Kidney (tissue), 14 donors: Measurements from ENCODE around the gene ASCL5. TPM values are rescaled to one million over a fixed set of nuclear protein-coding genes. Genes with fewer than 3 reads are reported as not detected.
A peak's percentile ranks its signal among the peaks of the same experiment; 100 is the strongest.

Experiments used
- DNase-seq, 5 donors: peaks; one replicate each; pipeline ENCODE4 v3.0.0-alpha.2; 2013 to 2020
- FAIRE-seq: peaks from 2 replicates; lab custom pipeline; 2012; peaks lifted over from hg19 to GRCh38; lab: Jason Lieb, UNC
- H3K27ac ChIP-seq, 2 donors: one replicate each; pipeline ENCODE4 v1.7.0; 2013; ENCODE audit warnings: low read depth in 2 of 2, low read length in 2 of 2, inconsistent platforms in 1 of 2
- H3K27me3 ChIP-seq: one replicate; pipeline ENCODE4 v1.7.1; 2013; ENCODE audit warnings: low read length, inconsistent platforms; ENCODE audit not compliant: control insufficient read depth, insufficient read depth
- H3K36me3 ChIP-seq, 3 donors: one replicate each; pipeline versions ENCODE4 v1.7.0 to v1.7.1; 2013; ENCODE audit warnings: low read length in 3 of 3, control low read depth in 1 of 3, inconsistent platforms in 1 of 3; ENCODE audit not compliant: insufficient read depth in 3 of 3, control insufficient read depth in 2 of 3
- H3K4me1 ChIP-seq, 3 donors: one replicate each; pipeline versions ENCODE4 v1.7.0 to v1.7.1; 2013; ENCODE audit warnings: low read length in 3 of 3, inconsistent platforms in 1 of 3, low read depth in 1 of 3; ENCODE audit not compliant: control insufficient read depth in 2 of 3, insufficient read depth in 2 of 3
- H3K4me3 ChIP-seq, 3 donors: one replicate each; pipeline versions ENCODE4 v1.7.0 to v1.8.1; 2013; ENCODE audit warnings: low read length in 3 of 3, control low read depth in 1 of 3, inconsistent platforms in 1 of 3
- H3K9ac ChIP-seq, 3 donors: one replicate each; pipeline versions ENCODE4 v1.7.0 to v1.7.1; 2013; ENCODE audit warnings: low read length in 3 of 3, control low read depth in 1 of 3, inconsistent platforms in 1 of 3
- H3K9me3 ChIP-seq, 3 donors: one replicate each; pipeline versions ENCODE4 v1.7.0 to v1.7.1; 2013; ENCODE audit warnings: low read length in 3 of 3, control low read depth in 1 of 3, inconsistent platforms in 1 of 3; ENCODE audit not compliant: control insufficient read depth in 2 of 3, insufficient read depth in 1 of 3
- intact Hi-C: fragments of 100-400 bp; cut with DNase I; formaldehyde crosslinking; loops from one replicate; pipeline ENCODE4 v1.11.1; 2022
- polyA plus RNA-seq: library from polyadenylated mRNA; stranded (reverse); fragments of 350-450 nt; fragmentation: Illumina TruSeq; extraction: RNeasy Lipid Tissue Mini Kit (QIAGEN cat#74804); gene quantifications from one replicate; pipeline ENCODE4 v1.2.3, GENCODE V29; 2014; ENCODE audit warnings: low read depth, low replicate concordance; ENCODE audit not compliant: insufficient read depth
- total RNA-seq: library from RNA; stranded (reverse); fragmentation: NEBNext Ultra II Directional; extraction: Animal tissue kit (Norgen Biotek cat#: 25700); gene quantifications from one replicate; pipeline ENCODE4 v1.2.1, GENCODE V29; 2021
- TF ChIP-seq, protein P1 (sequence below): IDR thresholded peaks from 3 replicates; pipeline ENCODE4 v1.5.1; 2012; ENCODE audit warnings: mild to moderate bottlenecking, moderate library complexity, borderline replicate concordance; ENCODE audit not compliant: insufficient read depth; ENCODE audit errors: extremely low read depth
- donor health status: control.
- donor health status: control.
- donor health status: control.
- donor health status: control.
- donor health status: control.
- donor health status: DM: yes; HTN: yes; CAD: no.
- donor health status: Normal renal cell carcinoma (clear cell type).

ASCL5 gene
- total and polyA plus RNA-seq, 2 donors from 2014 or later = not detected

DNA sequence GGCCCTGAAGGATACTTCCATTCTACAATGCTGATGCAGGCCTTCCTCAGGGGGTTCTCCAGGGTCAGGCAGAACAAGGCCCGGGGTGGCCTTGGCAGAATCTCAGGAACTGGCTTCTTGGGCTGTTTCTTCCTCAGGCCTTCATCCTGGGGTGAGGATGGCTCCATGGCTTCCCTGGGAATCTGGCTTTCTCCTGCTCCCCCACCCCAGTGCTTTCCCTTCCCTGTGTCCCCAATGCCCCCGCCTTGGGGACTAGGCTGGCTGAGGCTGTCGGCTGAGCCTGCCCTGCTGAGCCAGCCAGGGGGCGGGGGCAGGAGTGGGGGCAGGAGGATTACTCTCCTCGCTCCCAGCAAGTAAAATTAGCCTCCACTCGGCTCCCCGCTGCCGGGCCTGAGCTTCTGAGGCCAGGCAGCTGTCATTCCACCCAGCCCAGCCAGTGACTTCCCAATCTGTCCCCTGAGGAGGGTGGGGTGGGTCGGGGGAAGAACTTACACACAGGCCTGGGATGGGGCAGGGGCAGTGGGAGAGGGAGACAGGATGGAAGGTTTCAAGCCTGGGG is 14.7 kb downstream of the ASCL5 start, which contains the start of gene CACNA1S:
Gene CACNA1S (minus strand): TSS at position 254 of the 559 bp plus-strand sequence. CDS start 87 bp downstream, at position 167.
- Histone ChIP-seq H3K4me3 (no peak within 1 kb of the TSS), H3K27me3 (no peaks in the 10 kb centered on the region), H3K9ac (no peak within 1 kb of the TSS), H3K27ac (no peak within 1 kb of the TSS), H3K4me1 (peaks cover 0 to 3% (median 0%) of the 10 kb centered on the region in 3 donors), H3K36me3 (no peaks in the 10 kb centered on the region), H3K9me3 (no peaks in the 10 kb centered on the region)
- FAIRE-seq (no peak), DNase-seq (peak in 1 of 5 donors; percentile 44)
- TF ChIP-seq, protein P1, sequence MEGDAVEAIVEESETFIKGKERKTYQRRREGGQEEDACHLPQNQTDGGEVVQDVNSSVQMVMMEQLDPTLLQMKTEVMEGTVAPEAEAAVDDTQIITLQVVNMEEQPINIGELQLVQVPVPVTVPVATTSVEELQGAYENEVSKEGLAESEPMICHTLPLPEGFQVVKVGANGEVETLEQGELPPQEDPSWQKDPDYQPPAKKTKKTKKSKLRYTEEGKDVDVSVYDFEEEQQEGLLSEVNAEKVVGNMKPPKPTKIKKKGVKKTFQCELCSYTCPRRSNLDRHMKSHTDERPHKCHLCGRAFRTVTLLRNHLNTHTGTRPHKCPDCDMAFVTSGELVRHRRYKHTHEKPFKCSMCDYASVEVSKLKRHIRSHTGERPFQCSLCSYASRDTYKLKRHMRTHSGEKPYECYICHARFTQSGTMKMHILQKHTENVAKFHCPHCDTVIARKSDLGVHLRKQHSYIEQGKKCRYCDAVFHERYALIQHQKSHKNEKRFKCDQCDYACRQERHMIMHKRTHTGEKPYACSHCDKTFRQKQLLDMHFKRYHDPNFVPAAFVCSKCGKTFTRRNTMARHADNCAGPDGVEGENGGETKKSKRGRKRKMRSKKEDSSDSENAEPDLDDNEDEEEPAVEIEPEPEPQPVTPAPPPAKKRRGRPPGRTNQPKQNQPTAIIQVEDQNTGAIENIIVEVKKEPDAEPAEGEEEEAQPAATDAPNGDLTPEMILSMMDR = no peak
- intact Hi-C loops = loop anchor here (5.0 kb wide), 1 partner anchor 145 kb away; no protein-coding TSS in a partner anchor

DNA sequence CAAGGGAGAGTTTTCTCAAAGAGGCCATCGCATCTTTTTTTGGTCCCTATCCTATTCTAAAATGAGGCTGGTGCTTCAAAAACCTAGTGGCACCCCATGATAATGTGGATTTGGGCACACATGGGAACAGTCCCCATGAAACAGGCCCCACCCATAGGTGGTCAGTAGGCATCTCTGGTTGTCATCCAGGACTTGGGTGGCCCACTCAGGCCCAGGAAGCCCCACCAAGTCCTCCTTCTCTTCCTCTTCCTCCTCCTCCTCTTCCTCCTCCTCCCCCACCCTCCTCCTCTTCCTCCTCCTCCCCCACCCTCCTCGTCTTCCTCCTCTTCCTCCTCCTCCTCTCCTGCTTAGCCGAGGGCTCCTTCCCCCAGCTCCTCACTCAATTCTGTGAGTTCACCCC is 15.3 kb downstream of the ASCL5 start:
- Histone ChIP-seq H3K9me3 (no peaks in the 10 kb centered on the region), H3K36me3 (no peaks in the 10 kb centered on the region), H3K9ac (no peak overlapping the region), H3K4me1 (peaks cover 0 to 3% (median 0%) of the 10 kb centered on the region in 3 donors), H3K4me3 (no peak overlapping the region), H3K27me3 (no peaks in the 10 kb centered on the region), H3K27ac (no peak overlapping the region)
- intact Hi-C loops = loop anchor here (5.0 kb wide), 1 partner anchor 144 kb away; no protein-coding TSS in a partner anchor
- peak in 1 of 5 donors; percentile 10 for DNase-seq
- FAIRE-seq = no peak
- TF ChIP-seq, protein P1 = no peak

DNA sequence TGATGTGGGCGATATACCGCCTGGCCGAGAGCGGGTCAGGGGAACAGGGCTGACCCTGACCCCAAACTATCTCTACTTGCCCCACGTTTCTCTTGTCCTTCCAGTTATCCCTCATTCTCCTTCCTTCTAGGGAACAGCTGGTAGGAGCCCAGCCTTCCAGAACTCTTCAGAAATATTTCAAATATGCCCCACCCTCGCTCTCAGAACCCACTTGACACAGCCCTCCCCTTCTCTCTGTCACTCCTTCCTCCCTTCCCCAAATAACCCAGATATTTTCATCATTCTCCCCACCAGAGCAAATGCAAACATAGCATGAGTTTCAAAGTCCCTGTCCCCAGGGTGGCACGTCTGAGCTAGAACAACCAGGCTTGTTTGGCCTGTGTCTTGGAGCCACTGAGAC is 15.8 kb downstream of the ASCL5 start:
- FAIRE-seq = no peak
- H3K36me3 ChIP-seq = no peaks in the 10 kb centered on the region
- H3K4me3 ChIP-seq = no peak overlapping the region
- DNase-seq = no peak
- intact Hi-C loops = loop anchor here (5.0 kb wide), 1 partner anchor 144 kb away; no protein-coding TSS in a partner anchor
- TF ChIP-seq, protein P1 = no peak
- H3K27me3 ChIP-seq = no peaks in the 10 kb centered on the region
- H3K27ac ChIP-seq = no peak overlapping the region
- peaks cover 0 to 3% (median 0%) of the 10 kb centered on the region in 3 donors for H3K4me1 ChIP-seq
- H3K9ac ChIP-seq = no peak overlapping the region
- H3K9me3 ChIP-seq = no peaks in the 10 kb centered on the region
